Esophagus muscularis mucosa (tissue), 4 donors: Measurements from ENCODE around the gene SPEF2. TPM values are rescaled to one million over a fixed set of nuclear protein-coding genes. Genes with fewer than 3 reads are reported as not detected.

Experiments
- DNase-seq: peaks from one replicate; pipeline ENCODE4 v3.0.0-alpha.2; 2017; ENCODE audit errors: extremely low spot score
- H3K27ac ChIP-seq, 4 donors: fragments of 200-600 bp; sonication (generic); replicated peaks in 1 of 4; 1 replicate in 3 of 4; 2 replicates in 1 of 4; pipeline ENCODE4 v1.5.1; 2016 to 2019; ENCODE audit warnings: mild to moderate bottlenecking in 1 of 4
- H3K27me3 ChIP-seq, 4 donors: fragments of 200-600 bp; sonication (generic); one replicate each; pipeline versions ENCODE4 v1.5.1 to v1.6.0; 2016 to 2019
- H3K36me3 ChIP-seq, 4 donors: fragments of 200-600 bp; sonication (generic); one replicate each; pipeline ENCODE4 v1.5.1; 2016 to 2019
- H3K4me1 ChIP-seq, 4 donors: fragments of 200-600 bp; sonication (generic); one replicate each; pipeline ENCODE4 v1.5.1; 2016 to 2019
- H3K4me3 ChIP-seq, 4 donors: fragments of 200-600 bp; sonication (generic); 1 replicate in 2 of 4; 2 replicates in 2 of 4; pipeline ENCODE4 v1.5.1; 2016 to 2019; ENCODE audit warnings: mild to moderate bottlenecking in 4 of 4, moderate library complexity in 1 of 4
- H3K9me3 ChIP-seq, 4 donors: fragments of 200-600 bp; sonication (generic); 1 replicate in 3 of 4; 2 replicates in 1 of 4; pipeline ENCODE4 v1.5.1; 2016 to 2019
- EP300 ChIP-seq: sonication (generic); formaldehyde crosslinking; IDR thresholded peaks from one replicate; pipeline ENCODE4 v1.6.1; 2017; ENCODE audit warnings: antibody characterized with exemption
- POLR2A ChIP-seq: fragments of 450-650 bp; IDR thresholded peaks from one replicate; pipeline ENCODE4 v1.6.1; 2017; ENCODE audit warnings: antibody characterized with exemption, moderate library complexity, mild to moderate bottlenecking, low read depth
- POLR2AphosphoS5 ChIP-seq, 2 donors: sonication (generic); formaldehyde crosslinking; IDR thresholded peaks; one replicate each; pipeline ENCODE4 v1.6.1; 2017; ENCODE audit warnings: antibody characterized with exemption in 2 of 2
- WGBS: methylation state at CpG from one replicate; pipeline ENCODE4 v1.1.5; 2018; 5-methylcytosine and 5-hydroxymethylcytosine counted together
- intact Hi-C: fragments of 100-400 bp; cut with DNase I; formaldehyde crosslinking; loops from one replicate; pipeline ENCODE4 v1.15.1; 2023
- total RNA-seq, 4 donors: library from RNA; depleted of rRNA; stranded (reverse); fragments of >200 nt; gene quantifications; one replicate each; pipeline versions ENCODE4 v1.1.0 to v1.2.1, GENCODE V29; 2016
- TF ChIP-seq, protein P1 (sequence below), 3 experiments: fragments of 200-600 bp in 2 of 3; fragments of 450-650 bp in 1 of 3; sonication (generic) in 2 of 3; IDR thresholded peaks; one replicate each; pipeline ENCODE4 v1.5.1; 2017 to 2019; ENCODE audit warnings: antibody characterized with exemption in 3 of 3, mild to moderate bottlenecking in 2 of 3, moderate library complexity in 1 of 3

Gene SPEF2
- total RNA-seq, 4 donors from 2014 or later: 2.8 to 4.6 (median 3.1) TPM

DNA sequence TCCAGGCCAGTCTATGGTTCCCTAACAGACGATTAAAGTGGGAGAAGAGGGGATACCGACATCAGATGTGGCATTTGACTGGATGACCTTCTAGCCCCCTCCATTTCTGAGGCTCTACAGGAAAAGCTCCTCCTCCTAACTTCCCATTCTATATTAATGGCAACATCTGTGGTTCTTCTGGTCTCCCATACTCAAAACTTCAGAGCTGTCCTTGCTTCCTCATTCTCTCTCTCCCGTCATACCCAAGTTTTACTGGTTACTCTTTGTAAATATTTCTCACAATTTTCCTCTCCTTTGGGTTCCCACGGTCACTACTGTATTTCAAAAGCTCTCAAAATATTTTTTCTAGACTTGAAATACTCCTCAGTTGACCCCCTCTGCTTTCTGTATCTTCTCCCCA is 203.1 kb downstream of the SPEF2 start:
- intact Hi-C loops: no loop called here

DNA sequence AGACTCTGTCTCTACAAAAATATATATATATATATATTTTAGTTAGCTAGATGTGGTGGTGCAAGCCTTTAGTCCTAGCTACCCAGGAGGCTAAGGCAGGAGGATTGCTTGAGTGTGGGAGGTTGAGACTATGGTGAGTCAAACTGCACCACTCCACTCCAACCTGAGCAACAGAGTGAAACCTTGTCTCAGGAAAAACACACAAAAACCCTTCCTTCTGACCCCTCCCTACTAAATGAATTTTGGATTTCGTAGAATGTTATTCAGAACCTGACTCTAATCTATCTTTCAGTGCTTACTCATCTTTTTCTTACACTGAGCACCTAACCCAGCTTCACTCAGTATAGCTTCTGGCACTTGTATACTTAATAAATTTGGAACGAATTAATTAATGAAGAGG is 203.8 kb downstream of the SPEF2 start:
- WGBS: 89% methylated on average over 2 of the region's 2 CpGs
- Histone ChIP-seq H3K4me1 (no peaks in the 10 kb centered on the region), H3K27ac (no peak overlapping the region), H3K9me3 (no peaks in the 10 kb centered on the region), H3K4me3 (no peak overlapping the region), H3K36me3 (no peaks in the 10 kb centered on the region), H3K27me3 (no peaks in the 10 kb centered on the region)
- intact Hi-C loops: no loop called here
- no peak for DNase-seq
- TF ChIP-seq POLR2AphosphoS5 (IDR thresholded peaks at IDR 0.05): no peak
- no peak for TF ChIP-seq POLR2A
- TF ChIP-seq EP300: no peak
- TF ChIP-seq, protein P1, sequence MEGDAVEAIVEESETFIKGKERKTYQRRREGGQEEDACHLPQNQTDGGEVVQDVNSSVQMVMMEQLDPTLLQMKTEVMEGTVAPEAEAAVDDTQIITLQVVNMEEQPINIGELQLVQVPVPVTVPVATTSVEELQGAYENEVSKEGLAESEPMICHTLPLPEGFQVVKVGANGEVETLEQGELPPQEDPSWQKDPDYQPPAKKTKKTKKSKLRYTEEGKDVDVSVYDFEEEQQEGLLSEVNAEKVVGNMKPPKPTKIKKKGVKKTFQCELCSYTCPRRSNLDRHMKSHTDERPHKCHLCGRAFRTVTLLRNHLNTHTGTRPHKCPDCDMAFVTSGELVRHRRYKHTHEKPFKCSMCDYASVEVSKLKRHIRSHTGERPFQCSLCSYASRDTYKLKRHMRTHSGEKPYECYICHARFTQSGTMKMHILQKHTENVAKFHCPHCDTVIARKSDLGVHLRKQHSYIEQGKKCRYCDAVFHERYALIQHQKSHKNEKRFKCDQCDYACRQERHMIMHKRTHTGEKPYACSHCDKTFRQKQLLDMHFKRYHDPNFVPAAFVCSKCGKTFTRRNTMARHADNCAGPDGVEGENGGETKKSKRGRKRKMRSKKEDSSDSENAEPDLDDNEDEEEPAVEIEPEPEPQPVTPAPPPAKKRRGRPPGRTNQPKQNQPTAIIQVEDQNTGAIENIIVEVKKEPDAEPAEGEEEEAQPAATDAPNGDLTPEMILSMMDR (IDR thresholded peaks at IDR 0.05): no peak

More for the DNA sequence above, 203.1 kb downstream of the SPEF2 start:
- Histone ChIP-seq H3K27ac (no peak overlapping the region), H3K27me3 (no peaks in the 10 kb centered on the region), H3K9me3 (no peaks in the 10 kb centered on the region), H3K4me1 (no peaks in the 10 kb centered on the region), H3K4me3 (no peak overlapping the region), H3K36me3 (no peaks in the 10 kb centered on the region)
- no peak for TF ChIP-seq POLR2A
- 70% methylated on average over 4 of the region's 4 CpGs for whole genome bisulfite sequencing
- no peak for DNase-seq

DNA sequence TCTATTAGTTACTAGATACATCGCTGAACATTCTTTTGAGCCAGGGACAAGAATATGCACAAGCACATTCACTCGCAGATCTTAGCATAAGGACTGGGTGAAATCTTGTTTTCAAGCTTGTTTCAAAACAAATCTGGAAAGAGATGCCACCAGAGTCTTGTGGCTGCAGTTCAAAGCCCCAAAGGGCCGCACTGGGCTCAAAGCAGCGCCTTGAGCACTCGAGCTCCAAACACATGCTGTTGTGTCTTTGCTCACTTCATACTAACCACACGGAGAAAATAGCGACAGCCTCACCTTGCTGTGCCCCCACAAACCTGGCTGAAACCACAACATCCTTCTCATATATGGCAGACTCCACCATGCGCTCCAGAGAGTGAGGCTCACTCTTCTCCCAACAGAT is 204.8 kb downstream of the SPEF2 start:
- no peak overlapping the region for H3K4me3 ChIP-seq
- WGBS: 82% methylated on average over 8 of the region's 8 CpGs

DNA sequence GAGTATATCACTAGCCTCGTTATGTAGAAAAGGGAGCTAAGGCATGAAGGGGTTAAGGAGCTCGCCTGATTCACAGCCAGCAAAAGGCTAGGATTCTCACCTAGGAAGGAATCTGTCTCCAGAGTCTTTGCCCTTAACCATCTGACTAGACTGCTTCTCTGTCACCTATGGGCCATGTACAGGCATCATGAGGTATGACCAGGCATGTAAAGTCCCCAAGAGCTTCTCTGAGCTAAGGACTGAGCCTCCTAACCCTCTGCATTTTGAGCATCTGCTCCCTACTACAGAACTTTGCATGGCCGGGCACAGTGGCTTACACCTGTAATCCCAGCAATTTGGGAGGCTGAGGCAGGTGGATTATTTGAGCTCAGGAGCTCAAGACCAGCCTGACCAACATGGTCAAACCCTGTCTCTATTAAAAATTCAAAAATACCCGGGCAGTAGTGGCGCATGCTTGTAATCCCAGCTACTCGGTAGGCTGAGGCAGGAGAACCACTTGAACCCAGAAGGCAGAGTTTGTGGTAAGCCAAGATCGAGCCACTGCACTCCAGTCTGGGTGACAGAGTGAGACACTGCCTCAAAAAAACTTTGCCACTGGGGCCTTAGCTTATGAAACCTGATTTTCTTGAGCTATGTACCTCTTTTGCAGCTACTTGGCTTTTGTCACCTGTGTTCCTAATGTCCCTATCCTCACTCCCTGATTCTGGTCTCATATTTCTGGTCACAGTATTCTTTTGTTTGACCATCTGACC is 205.9 kb downstream of the SPEF2 start:
- H3K4me1 ChIP-seq: no peaks in the 10 kb centered on the region
- H3K4me3 ChIP-seq: no peak overlapping the region
- no peaks in the 10 kb centered on the region for H3K27me3 ChIP-seq
- H3K36me3 ChIP-seq: no peaks in the 10 kb centered on the region
- no peak overlapping the region for H3K27ac ChIP-seq
- no peaks in the 10 kb centered on the region for H3K9me3 ChIP-seq
- 78% methylated on average over 7 of the region's 7 CpGs for WGBS
- TF ChIP-seq EP300 (no peak), POLR2AphosphoS5 (IDR thresholded peaks at IDR 0.05) (no peak), POLR2A (no peak)
- TF ChIP-seq, protein P1 (IDR thresholded peaks at IDR 0.05): no peak
- intact Hi-C loops: no loop called here
- no peak for DNase-seq

More for the DNA sequence above, 204.8 kb downstream of the SPEF2 start:
- no peak for DNase-seq
- H3K27me3 ChIP-seq: no peaks in the 10 kb centered on the region
- no peak overlapping the region for H3K27ac ChIP-seq
- H3K36me3 ChIP-seq: no peaks in the 10 kb centered on the region
- TF ChIP-seq POLR2A (no peak), POLR2AphosphoS5 (IDR thresholded peaks at IDR 0.05) (no peak), EP300 (no peak)
- TF ChIP-seq, protein P1 (IDR thresholded peaks at IDR 0.05): no peak
- intact Hi-C loops: no loop called here
- no peaks in the 10 kb centered on the region for H3K4me1 ChIP-seq
- no peaks in the 10 kb centered on the region for H3K9me3 ChIP-seq

DNA sequence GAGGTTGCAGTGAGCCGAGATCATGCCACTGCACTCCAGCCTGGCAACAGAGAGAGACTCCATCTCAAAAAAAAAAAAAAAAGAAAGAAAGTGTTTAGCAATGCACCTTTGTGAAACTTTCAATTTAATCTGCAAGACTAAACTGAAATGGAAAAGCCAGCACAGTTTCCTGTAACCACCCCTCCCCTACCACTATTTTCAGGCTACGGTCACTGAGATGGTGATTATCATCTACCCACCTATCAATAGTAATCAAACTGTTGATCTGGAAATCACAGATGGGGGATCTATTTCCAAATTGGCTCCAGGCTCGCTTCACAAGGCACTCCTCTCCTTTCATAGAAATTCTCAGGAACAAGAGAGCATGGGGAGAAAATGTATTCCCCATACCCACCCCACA is 208.4 kb downstream of the SPEF2 start:
- no peaks in the 10 kb centered on the region for H3K36me3 ChIP-seq
- H3K27ac ChIP-seq: no peak overlapping the region
- WGBS: 92% methylated on average over 3 of the region's 3 CpGs
- H3K4me3 ChIP-seq: no peak overlapping the region
- TF ChIP-seq POLR2AphosphoS5 (IDR thresholded peaks at IDR 0.05) (no peak), POLR2A (no peak), EP300 (no peak)
- TF ChIP-seq, protein P1 (IDR thresholded peaks at IDR 0.05): no peak
- no peaks in the 10 kb centered on the region for H3K9me3 ChIP-seq
- intact Hi-C loops: no loop called here
- H3K27me3 ChIP-seq: no peaks in the 10 kb centered on the region
- H3K4me1 ChIP-seq: no peaks in the 10 kb centered on the region
- DNase-seq: no peak
